ENCODE results near the gene LTBP1. TPM values are rescaled to one million over a fixed set of nuclear protein-coding genes. Genes with fewer than 3 reads are reported as not detected.

LTBP1 gene
- total RNA-seq, 1 experiment from 2014 or later, result 2.2 TPM

GRCh38 chr2:33177627-33178026, 230.9 kb downstream of the LTBP1 start:
- intact Hi-C loops (cut with micrococcal nuclease; ENCODE audit: unreplicated experiment), result no loop called here
- ChIA-PET POLR2A (ENCODE audit: low non-redundant PET) (no interaction called here), CTCF (no interaction called here)
- H3K4me3 ChIP-seq (ENCODE audit: low read depth, low read length, poor library complexity, severe bottlenecking), result no peak overlapping the region
- no peak overlapping the region for H3K27ac ChIP-seq (ENCODE audit: low read depth, low read length, poor library complexity, severe bottlenecking)
- TF ChIP-seq EZH2 (IDR thresholded peaks at IDR 0.05; ENCODE audit: borderline replicate concordance, low read depth, low read length, poor library complexity, severe bottlenecking), result no peak
- no peak for TF ChIP-seq CTCF (conservative IDR thresholded peaks at IDR 0.05; ENCODE audit: low read depth, low read length)
- no peaks in the 10 kb centered on the region for H3K36me3 ChIP-seq (ENCODE audit: insufficient read depth, low read length, poor library complexity, severe bottlenecking)
- no peak for DNase-seq (ENCODE audit: low spot score)
- no peaks in the 10 kb centered on the region for H3K27me3 ChIP-seq (replicated peaks; ENCODE audit: insufficient read depth, low read depth, low read length, poor library complexity)
- H3K4me1 ChIP-seq (ENCODE audit: insufficient read depth, low read length, poor library complexity, severe bottlenecking), result no peaks in the 10 kb centered on the region
- no TSS peak for BruUV-seq (replicated peaks)
- no peaks in the 10 kb centered on the region for H3K9me3 ChIP-seq (ENCODE audit: low read depth, low read length, poor library complexity, severe bottlenecking)

GRCh38 chr2:33178209-33178608, 231.5 kb downstream of the LTBP1 start:
- no TSS peak for BruUV-seq (replicated peaks)
- H3K27ac ChIP-seq (ENCODE audit: low read depth, low read length, poor library complexity, severe bottlenecking), result no peak overlapping the region
- intact Hi-C loops (cut with micrococcal nuclease; ENCODE audit: unreplicated experiment), result no loop called here
- no peak overlapping the region for H3K4me3 ChIP-seq (ENCODE audit: low read depth, low read length, poor library complexity, severe bottlenecking)
- no peaks in the 10 kb centered on the region for H3K27me3 ChIP-seq (replicated peaks; ENCODE audit: insufficient read depth, low read depth, low read length, poor library complexity)
- H3K9me3 ChIP-seq (ENCODE audit: low read depth, low read length, poor library complexity, severe bottlenecking), result no peaks in the 10 kb centered on the region
- DNase-seq (ENCODE audit: low spot score), result no peak
- ChIA-PET POLR2A (ENCODE audit: low non-redundant PET) (no interaction called here), CTCF (no interaction called here)
- H3K36me3 ChIP-seq (ENCODE audit: insufficient read depth, low read length, poor library complexity, severe bottlenecking), result no peaks in the 10 kb centered on the region
- TF ChIP-seq EZH2 (IDR thresholded peaks at IDR 0.05; ENCODE audit: borderline replicate concordance, low read depth, low read length, poor library complexity, severe bottlenecking) (no peak), CTCF (conservative IDR thresholded peaks at IDR 0.05; ENCODE audit: low read depth, low read length) (no peak)
- H3K4me1 ChIP-seq (ENCODE audit: insufficient read depth, low read length, poor library complexity, severe bottlenecking), result no peaks in the 10 kb centered on the region

- POLR2A ChIA-PET (ENCODE audit: low non-redundant PET), result no interaction called here
- no peaks in the 10 kb centered on the region for H3K36me3 ChIP-seq (ENCODE audit: insufficient read depth, low read length, poor library complexity, severe bottlenecking)
Observed at GRCh38 chr2:33180915-33181314, 234.2 kb downstream of the LTBP1 start.

More at GRCh38 chr2:33180915-33181314, 234.2 kb downstream of the LTBP1 start:
- H3K4me1 ChIP-seq (ENCODE audit: insufficient read depth, low read length, poor library complexity, severe bottlenecking), result no peaks in the 10 kb centered on the region
- H3K4me3 ChIP-seq (ENCODE audit: low read depth, low read length, poor library complexity, severe bottlenecking), result no peak overlapping the region
- H3K9me3 ChIP-seq (ENCODE audit: low read depth, low read length, poor library complexity, severe bottlenecking), result no peaks in the 10 kb centered on the region
- H3K27ac ChIP-seq (ENCODE audit: low read depth, low read length, poor library complexity, severe bottlenecking), result no peak overlapping the region
- CTCF ChIA-PET, result no interaction called here
- H3K27me3 ChIP-seq (replicated peaks; ENCODE audit: insufficient read depth, low read depth, low read length, poor library complexity), result no peaks in the 10 kb centered on the region
- no peak for DNase-seq (ENCODE audit: low spot score)
- intact Hi-C loops (cut with micrococcal nuclease; ENCODE audit: unreplicated experiment), result no loop called here
- TF ChIP-seq EZH2 (IDR thresholded peaks at IDR 0.05; ENCODE audit: borderline replicate concordance, low read depth, low read length, poor library complexity, severe bottlenecking) (no peak), CTCF (conservative IDR thresholded peaks at IDR 0.05; ENCODE audit: low read depth, low read length) (no peak)
- no TSS peak for BruUV-seq (replicated peaks)
